Osteocyte (in vitro differentiated cells): Measurements from ENCODE around the gene CNKSR3. TPM values are rescaled to one million over a fixed set of nuclear protein-coding genes. Genes with fewer than 3 reads are reported as not detected.

ENCODE experiments used
- DNase-seq: peaks from one replicate; pipeline ENCODE4 v3.0.0; 2021; ENCODE audit warnings: mixed read lengths; ENCODE audit not compliant: unreplicated experiment; ENCODE audit errors: extremely low spot score
- H3K27ac Mint-ChIP-seq: one replicate; pipeline ENCODE4 v1.8.0; 2021; ENCODE audit warnings: mild to moderate bottlenecking, mixed read lengths; ENCODE audit not compliant: unreplicated experiment
- H3K27me3 Mint-ChIP-seq: one replicate; pipeline ENCODE4 v1.8.0; 2021; ENCODE audit warnings: mixed read lengths; ENCODE audit not compliant: unreplicated experiment
- H3K36me3 Mint-ChIP-seq: one replicate; pipeline ENCODE4 v1.8.0; 2021; ENCODE audit warnings: mixed read lengths; ENCODE audit not compliant: unreplicated experiment
- H3K4me1 Mint-ChIP-seq: one replicate; pipeline ENCODE4 v1.8.0; 2021; ENCODE audit warnings: mixed read lengths; ENCODE audit not compliant: unreplicated experiment
- H3K4me3 Mint-ChIP-seq: one replicate; pipeline ENCODE4 v1.8.0; 2021; ENCODE audit warnings: mild to moderate bottlenecking, moderate library complexity, mixed read lengths; ENCODE audit not compliant: unreplicated experiment
- H3K9me3 Mint-ChIP-seq: one replicate; pipeline ENCODE4 v1.8.0; 2021; ENCODE audit warnings: mixed read lengths; ENCODE audit not compliant: unreplicated experiment
- CTCF ChIP-seq: fragments of 200-600 bp; sonication (generic); IDR thresholded peaks from 2 replicates; pipeline ENCODE4 v1.5.0; 2021; ENCODE audit warnings: antibody characterized with exemption, mild to moderate bottlenecking, moderate library complexity
- total RNA-seq: library from RNA; stranded (reverse); gene quantifications from 2 replicates; pipeline ENCODE4 v1.2.1, GENCODE V29; 2021

The CNKSR3 gene
- total RNA-seq, 1 donor from 2014 or later: 14.6 TPM

GRCh38 chr6:154386848-154387717 is 123.4 kb downstream of the CNKSR3 start:
- no peak for TF ChIP-seq CTCF
- no peak for DNase-seq
- Mint-ChIP-seq H3K36me3 (peaks cover 4% of the 10 kb centered on the region), H3K4me3 (peak overlapping the region; percentile 56), H3K27me3 (peaks cover 7% of the 10 kb centered on the region), H3K4me1 (peaks cover 40% of the 10 kb centered on the region), H3K9me3 (peaks cover 17% of the 10 kb centered on the region), H3K27ac (peak overlapping the region; percentile 25)

- H3K27me3 Mint-ChIP-seq: peaks cover 7% of the 10 kb centered on the region
- peaks cover 11% of the 10 kb centered on the region for H3K9me3 Mint-ChIP-seq
- H3K4me3 Mint-ChIP-seq: no peak overlapping the region
- TF ChIP-seq CTCF: no peak
- H3K4me1 Mint-ChIP-seq: peaks cover 37% of the 10 kb centered on the region
- peaks cover 4% of the 10 kb centered on the region for H3K36me3 Mint-ChIP-seq
- DNase-seq: no peak
- no peak overlapping the region for H3K27ac Mint-ChIP-seq
These were observed 126.3 kb downstream of the CNKSR3 start for GRCh38 chr6:154384191-154384590.

- no peak for TF ChIP-seq CTCF
- peaks cover 7% of the 10 kb centered on the region for H3K27me3 Mint-ChIP-seq
- H3K27ac Mint-ChIP-seq: no peak overlapping the region
- DNase-seq: no peak
- H3K9me3 Mint-ChIP-seq: peaks cover 1% of the 10 kb centered on the region
- peaks cover 2% of the 10 kb centered on the region for H3K36me3 Mint-ChIP-seq
- H3K4me1 Mint-ChIP-seq: peaks cover 31% of the 10 kb centered on the region
- no peak overlapping the region for H3K4me3 Mint-ChIP-seq
These were observed 127.2 kb downstream of the CNKSR3 start for GRCh38 chr6:154383273-154383672.

GRCh38 chr6:154382740-154383139 is 127.7 kb downstream of the CNKSR3 start:
- H3K36me3 Mint-ChIP-seq: peaks cover 2% of the 10 kb centered on the region
- no peak for DNase-seq
- TF ChIP-seq CTCF: no peak
- no peak overlapping the region for H3K4me3 Mint-ChIP-seq
- peaks cover 26% of the 10 kb centered on the region for H3K4me1 Mint-ChIP-seq
- H3K27ac Mint-ChIP-seq: no peak overlapping the region
- H3K27me3 Mint-ChIP-seq: peaks cover 7% of the 10 kb centered on the region
- H3K9me3 Mint-ChIP-seq: no peaks in the 10 kb centered on the region

GRCh38 chr6:154381548-154381947 is 128.9 kb downstream of the CNKSR3 start:
- peaks cover 7% of the 10 kb centered on the region for H3K27me3 Mint-ChIP-seq
- no peak for TF ChIP-seq CTCF
- H3K9me3 Mint-ChIP-seq: no peaks in the 10 kb centered on the region
- no peak overlapping the region for H3K4me3 Mint-ChIP-seq
- no peak overlapping the region for H3K27ac Mint-ChIP-seq
- peaks cover 2% of the 10 kb centered on the region for H3K36me3 Mint-ChIP-seq
- H3K4me1 Mint-ChIP-seq: peaks cover 15% of the 10 kb centered on the region
- no peak for DNase-seq
